K562 (cell line): ENCODE results near the gene FAAH. TPM values are rescaled to one million over a fixed set of nuclear protein-coding genes. Genes with fewer than 3 reads are reported as not detected.
A peak's percentile ranks its signal among the peaks of the same experiment; 100 is the strongest.

Experiments
- ATAC-seq: fragments of 200-7000 bp; cut with Tn5 transposase; 3 replicates; pipeline ENCODE4 v1.9.1; 2020; ENCODE audit warnings: moderate library complexity
- BruUV-seq: library from RNA; stranded (reverse); fragments of 400-500 nt; replicated peaks from 2 replicates; lab custom pipeline; 2021; lab: Mats Ljungman, UMichigan
- CTCF ChIA-PET: fragments of 300-600 bp; formaldehyde crosslinking; extraction: SDS; loops from one replicate; lab custom pipeline; 2021; ENCODE audit warnings: low intra/inter-chr PET ratio; lab: Yijun Ruan, JAX
- POLR2A ChIA-PET: fragments of 300-600, 350-650 bp; sonication (Branson Sonifier 250); formaldehyde crosslinking; extraction: SDS; loops from one replicate; lab custom pipeline; 2021; ENCODE audit warnings: antibody characterized with exemption, inconsistent platforms; lab: Yijun Ruan, JAX
- DNase-seq, 4 experiments: peaks; one replicate each; pipeline versions ENCODE4 v3.0.0 to v3.0.0-alpha.2; 2011 to 2018; ENCODE audit warnings: low spot score in 3 of 4, mixed read lengths in 3 of 4; ENCODE audit errors: extremely low read depth in 1 of 4
- FAIRE-seq: peaks from 2 replicates; lab custom pipeline; 2011; peaks lifted over from hg19 to GRCh38; lab: Jason Lieb, UNC
- H2AFZ ChIP-seq: 2 replicates; pipeline ENCODE4 v1.6.0; 2011; ENCODE audit warnings: low read depth, low read length, control low read depth, inconsistent platforms
- H3K27ac ChIP-seq: fragments of 200-600 bp; 3 replicates; pipeline ENCODE4 v1.8.0; 2011; ENCODE audit warnings: low read depth, mild to moderate bottlenecking, control low read depth, inconsistent platforms, low read length, moderate library complexity, mixed read lengths; ENCODE audit errors: extremely low read depth
- H3K27me3 ChIP-seq, 2 experiments: fragments of 300-600 bp in 1 of 2; 2 replicates in 1 of 2; 3 replicates in 1 of 2; pipeline versions ENCODE4 v1.6.0 to v1.8.0; 2011; ENCODE audit warnings: inconsistent platforms in 2 of 2, low read length in 2 of 2, mild to moderate bottlenecking in 1 of 2, mixed read lengths in 1 of 2, moderate library complexity in 1 of 2; ENCODE audit not compliant: control insufficient read depth in 2 of 2, insufficient read depth in 2 of 2
- H3K36me3 ChIP-seq: fragments of 300-600 bp; 3 replicates; pipeline ENCODE4 v1.8.0; 2011; ENCODE audit warnings: mild to moderate bottlenecking, low read length, inconsistent platforms; ENCODE audit not compliant: control insufficient read depth, insufficient read depth
- H3K4me1 ChIP-seq, 2 experiments: fragments of 200-600 bp in 1 of 2; replicated peaks in 1 of 2; 2 replicates in 1 of 2; 3 replicates in 1 of 2; pipeline versions ENCODE4 v1.5.1 to v1.8.0; 2011; ENCODE audit warnings: inconsistent platforms in 2 of 2, low read length in 2 of 2, mild to moderate bottlenecking in 1 of 2, mixed read lengths in 1 of 2, moderate library complexity in 1 of 2; ENCODE audit not compliant: control insufficient read depth in 2 of 2, insufficient read depth in 2 of 2
- H3K4me2 ChIP-seq: 2 replicates; pipeline ENCODE4 v1.6.1; 2011; ENCODE audit warnings: low read length, control low read depth, inconsistent platforms, mixed read lengths; ENCODE audit not compliant: insufficient read depth
- H3K4me3 ChIP-seq: fragments of 200-600 bp; sonication (generic), shearing (Covaris generic); 2 replicates; pipeline ENCODE4 v1.5.1; 2016; ENCODE audit warnings: control low read depth, inconsistent platforms
- H3K79me2 ChIP-seq: fragments of 200-600 bp; 3 replicates; pipeline ENCODE4 v1.8.0; 2011; ENCODE audit warnings: low read length, inconsistent platforms; ENCODE audit not compliant: control insufficient read depth, insufficient read depth
- H3K9ac ChIP-seq, 2 experiments: 2 replicates each; pipeline versions ENCODE4 v1.6.0 to v1.6.1; 2011; ENCODE audit warnings: low read depth in 2 of 2, low read length in 2 of 2, control low read depth in 1 of 2, inconsistent platforms in 1 of 2, mild to moderate bottlenecking in 1 of 2, mixed read lengths in 1 of 2; ENCODE audit not compliant: insufficient read depth in 1 of 2
- H3K9me1 ChIP-seq: one replicate; pipeline ENCODE4 v1.6.0; 2011; ENCODE audit warnings: inconsistent platforms, mild to moderate bottlenecking, low read length, moderate library complexity; ENCODE audit not compliant: control insufficient read depth, insufficient read depth
- H3K9me3 ChIP-seq: replicated peaks from 2 replicates; pipeline ENCODE4 v1.5.1; 2011; ENCODE audit warnings: low read depth, low read length, inconsistent platforms; ENCODE audit not compliant: control insufficient read depth, insufficient read depth
- H4K20me1 ChIP-seq: replicated peaks from 2 replicates; pipeline ENCODE4 v1.6.1; 2011; ENCODE audit warnings: low read length, inconsistent platforms, mixed read lengths; ENCODE audit not compliant: control insufficient read depth, insufficient read depth
- ARNT ChIP-seq, 2 experiments: fragments of 450-650 bp; IDR thresholded peaks; 2 replicates each; pipeline ENCODE4 v1.6.1; 2016; ENCODE audit warnings: mild to moderate bottlenecking in 1 of 2
- JUN ChIP-seq, 2 experiments: sonication (generic) in 1 of 2; formaldehyde crosslinking in 1 of 2; IDR thresholded peaks; 2 replicates each; pipeline versions ENCODE4 v1.6.1 to v1.8.0; 2012 to 2022; ENCODE audit warnings: borderline replicate concordance in 2 of 2, mild to moderate bottlenecking in 2 of 2, improper control_type of control experiment in 1 of 2, low read depth in 1 of 2, low read length in 1 of 2, missing genetic modification reagents in 1 of 2
- U2AF2 ChIP-seq: fragments of 200-400 bp; formaldehyde crosslinking; optimal IDR thresholded peaks from 2 replicates; pipeline ENCODE3; 2017; ENCODE audit warnings: low read depth, mild to moderate bottlenecking, low read length
- WGBS: fragments of 100-300 bp; shearing (Covaris generic); methylation state at CpG from one replicate; pipeline ENCODE4 v1.1.6; 2016; ENCODE audit warnings: low coverage, mixed read lengths; ENCODE audit not compliant: insufficient coverage; ENCODE audit errors: missing lambda C conversion rate; 5-methylcytosine and 5-hydroxymethylcytosine counted together
- in situ Hi-C: fragments of 300-500 bp; cut with MboI; formaldehyde crosslinking; loops from 4 replicates; pipeline ENCODE4 v1.15.0; 2018; ENCODE audit warnings: inconsistent platforms, mixed read lengths
- intact Hi-C: fragments of 100-400 bp; cut with micrococcal nuclease; formaldehyde crosslinking; loops from 2 replicates; pipeline ENCODE4 v1.14.2; 2022
- polyA plus RNA-seq, 8 experiments: library from polyadenylated mRNA; depleted of rRNA in 4 of 8; stranded (reverse) in 5 of 8; unstranded in 3 of 8; fragments of >200 nt; fragmentation: Nextera tagmentation in 2 of 8; fragmentation: Illumina TruSeq in 1 of 8; extraction: Ambion mirVana in 2 of 8; extraction: Trizol in 1 of 8; gene quantifications; 2 replicates each; pipeline versions ENCODE4 v1.2.1 to v1.2.3, GENCODE V29; 2011 to 2014; ENCODE audit warnings: inconsistent platforms in 1 of 8, missing spikeins in 1 of 8
- total RNA-seq, 7 experiments: library from RNA; depleted of rRNA in 6 of 7; stranded (reverse); fragments of >200 nt in 6 of 7; fragmentation: Illumina TruSeq in 2 of 7; extraction: Trizol in 2 of 7; gene quantifications; 2 replicates each; pipeline versions ENCODE4 v1.2.1 to v1.2.3, GENCODE V29; 2011 to 2021; ENCODE audit warnings: low replicate concordance in 1 of 7
- TF ChIP-seq, protein P1 (sequence below): fragments of 450-650 bp; IDR thresholded peaks from 2 replicates; pipeline ENCODE4 v1.6.1; 2017; ENCODE audit warnings: mild to moderate bottlenecking, moderate library complexity
- TF ChIP-seq, protein P2 (sequence below), 3 experiments: IDR thresholded peaks in 2 of 3; conservative IDR thresholded peaks in 1 of 3; 2 replicates each; pipeline ENCODE4 v1.5.1; 2011 to 2012; ENCODE audit warnings: low read length in 3 of 3, mild to moderate bottlenecking in 3 of 3, control low read depth in 2 of 3, improper control_type of control experiment in 1 of 3, inconsistent platforms in 1 of 3, low read depth in 1 of 3, mixed read lengths in 1 of 3, moderate library complexity in 1 of 3; ENCODE audit not compliant: insufficient read depth in 2 of 3
- TF ChIP-seq, protein P3 (sequence below): fragments of 250-450 bp; sonication (Bioruptor Pico); IDR thresholded peaks from 2 replicates; pipeline ENCODE4 v1.4.0; 2020; ENCODE audit warnings: mild to moderate bottlenecking, moderate library complexity, borderline replicate concordance

The FAAH gene
- total and polyA plus RNA-seq, 9 of the 15 experiments (the other 6 are each of a cell fraction or from before 2014, with no cell fraction given): 0.06 to 1.1 (median 0.32) TPM

DNA sequence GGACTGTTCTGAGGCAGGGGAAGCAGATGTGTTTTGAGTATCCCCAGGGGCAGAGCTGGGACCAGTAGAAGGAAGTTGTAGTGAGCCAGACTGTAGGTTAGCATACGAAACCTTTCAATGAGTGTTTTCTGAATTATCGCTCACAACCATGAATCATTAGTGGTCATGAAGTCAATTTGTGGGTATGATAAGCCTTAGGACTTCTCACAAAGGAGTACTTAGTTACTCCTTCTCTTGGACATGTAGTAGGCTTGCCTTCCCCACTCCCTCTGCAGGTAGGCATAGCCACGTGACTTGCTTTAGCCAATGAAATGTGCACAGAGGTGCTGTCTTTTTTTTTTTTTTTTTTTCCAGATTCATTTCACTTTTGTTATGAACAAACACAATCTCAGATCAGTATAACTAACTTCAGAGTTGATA lies 23.9 kb upstream of the FAAH start (continued):
- TF ChIP-seq, protein P1, sequence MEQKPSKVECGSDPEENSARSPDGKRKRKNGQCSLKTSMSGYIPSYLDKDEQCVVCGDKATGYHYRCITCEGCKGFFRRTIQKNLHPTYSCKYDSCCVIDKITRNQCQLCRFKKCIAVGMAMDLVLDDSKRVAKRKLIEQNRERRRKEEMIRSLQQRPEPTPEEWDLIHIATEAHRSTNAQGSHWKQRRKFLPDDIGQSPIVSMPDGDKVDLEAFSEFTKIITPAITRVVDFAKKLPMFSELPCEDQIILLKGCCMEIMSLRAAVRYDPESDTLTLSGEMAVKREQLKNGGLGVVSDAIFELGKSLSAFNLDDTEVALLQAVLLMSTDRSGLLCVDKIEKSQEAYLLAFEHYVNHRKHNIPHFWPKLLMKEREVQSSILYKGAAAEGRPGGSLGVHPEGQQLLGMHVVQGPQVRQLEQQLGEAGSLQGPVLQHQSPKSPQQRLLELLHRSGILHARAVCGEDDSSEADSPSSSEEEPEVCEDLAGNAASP: no peak
- TF ChIP-seq JUN (IDR thresholded peaks at IDR 0.05; ENCODE audit: borderline replicate concordance, low read depth, low read length) (no peak), JUN (CRISPR knock-in tag; IDR thresholded peaks at IDR 0.05; ENCODE audit: borderline replicate concordance) (no peak), U2AF2 (no peak)
- TF ChIP-seq, all 486 proteins: peak for 39

GRCh38 chr1:46372431-46372830 lies 21.7 kb upstream of the FAAH start:
- Histone ChIP-seq H3K4me1 (peaks cover 3 to 22% of the 10 kb centered on the region in 2 experiments; a peak in 3 of 5 replicates), H4K20me1 (0 out of 2 replicates have a peak, but pooled peaks cover 3% of the 10 kb centered on the region), H3K36me3 (peaks cover 11% of the 10 kb centered on the region; the same call in 2 of the 3 replicates), H3K9me3 (no peaks in the 10 kb centered on the region), H3K79me2 (no peaks in the 10 kb centered on the region), H3K27me3 (no peaks in the 10 kb centered on the region), H3K9ac (no peak overlapping the region), H3K27ac (no peak overlapping the region), H2AFZ (no peak overlapping the region), H3K4me3 (no peak overlapping the region), H3K9me1 (no peaks in the 10 kb centered on the region), H3K4me2 (no peak overlapping the region)
- no peak for ATAC-seq
- CTCF ChIA-PET: no interaction called here
- intact Hi-C loops: no loop called here
- POLR2A ChIA-PET: interaction anchor here (1.0 kb wide), 1 partner anchor 14 kb away, joined by 3 read pairs; no protein-coding TSS in a partner anchor
- FAIRE-seq: no peak
- no peak for DNase-seq
- TF ChIP-seq, protein P2, sequence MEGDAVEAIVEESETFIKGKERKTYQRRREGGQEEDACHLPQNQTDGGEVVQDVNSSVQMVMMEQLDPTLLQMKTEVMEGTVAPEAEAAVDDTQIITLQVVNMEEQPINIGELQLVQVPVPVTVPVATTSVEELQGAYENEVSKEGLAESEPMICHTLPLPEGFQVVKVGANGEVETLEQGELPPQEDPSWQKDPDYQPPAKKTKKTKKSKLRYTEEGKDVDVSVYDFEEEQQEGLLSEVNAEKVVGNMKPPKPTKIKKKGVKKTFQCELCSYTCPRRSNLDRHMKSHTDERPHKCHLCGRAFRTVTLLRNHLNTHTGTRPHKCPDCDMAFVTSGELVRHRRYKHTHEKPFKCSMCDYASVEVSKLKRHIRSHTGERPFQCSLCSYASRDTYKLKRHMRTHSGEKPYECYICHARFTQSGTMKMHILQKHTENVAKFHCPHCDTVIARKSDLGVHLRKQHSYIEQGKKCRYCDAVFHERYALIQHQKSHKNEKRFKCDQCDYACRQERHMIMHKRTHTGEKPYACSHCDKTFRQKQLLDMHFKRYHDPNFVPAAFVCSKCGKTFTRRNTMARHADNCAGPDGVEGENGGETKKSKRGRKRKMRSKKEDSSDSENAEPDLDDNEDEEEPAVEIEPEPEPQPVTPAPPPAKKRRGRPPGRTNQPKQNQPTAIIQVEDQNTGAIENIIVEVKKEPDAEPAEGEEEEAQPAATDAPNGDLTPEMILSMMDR (IDR thresholded peaks at IDR 0.05 in 2 of 3, conservative IDR thresholded peaks at IDR 0.05 in 1 of 3; ENCODE audit: insufficient read depth in 2 of 3, low read depth in 1 of 3, low read length in 3 of 3): peak in 1 of 3 experiments; percentile 9; a peak in 1 of 6 replicates
- no peak for TF ChIP-seq ARNT (IDR thresholded peaks at IDR 0.05)
- TF ChIP-seq, protein P3, sequence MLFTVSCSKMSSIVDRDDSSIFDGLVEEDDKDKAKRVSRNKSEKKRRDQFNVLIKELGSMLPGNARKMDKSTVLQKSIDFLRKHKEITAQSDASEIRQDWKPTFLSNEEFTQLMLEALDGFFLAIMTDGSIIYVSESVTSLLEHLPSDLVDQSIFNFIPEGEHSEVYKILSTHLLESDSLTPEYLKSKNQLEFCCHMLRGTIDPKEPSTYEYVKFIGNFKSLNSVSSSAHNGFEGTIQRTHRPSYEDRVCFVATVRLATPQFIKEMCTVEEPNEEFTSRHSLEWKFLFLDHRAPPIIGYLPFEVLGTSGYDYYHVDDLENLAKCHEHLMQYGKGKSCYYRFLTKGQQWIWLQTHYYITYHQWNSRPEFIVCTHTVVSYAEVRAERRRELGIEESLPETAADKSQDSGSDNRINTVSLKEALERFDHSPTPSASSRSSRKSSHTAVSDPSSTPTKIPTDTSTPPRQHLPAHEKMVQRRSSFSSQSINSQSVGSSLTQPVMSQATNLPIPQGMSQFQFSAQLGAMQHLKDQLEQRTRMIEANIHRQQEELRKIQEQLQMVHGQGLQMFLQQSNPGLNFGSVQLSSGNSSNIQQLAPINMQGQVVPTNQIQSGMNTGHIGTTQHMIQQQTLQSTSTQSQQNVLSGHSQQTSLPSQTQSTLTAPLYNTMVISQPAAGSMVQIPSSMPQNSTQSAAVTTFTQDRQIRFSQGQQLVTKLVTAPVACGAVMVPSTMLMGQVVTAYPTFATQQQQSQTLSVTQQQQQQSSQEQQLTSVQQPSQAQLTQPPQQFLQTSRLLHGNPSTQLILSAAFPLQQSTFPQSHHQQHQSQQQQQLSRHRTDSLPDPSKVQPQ (CRISPR knock-in tag): no peak
- 100% methylated on average over 1 of the region's 1 CpG for WGBS
- BruUV-seq: no TSS peak
- in situ Hi-C loops: no loop called here
